Activated CD4-positive, alpha-beta T cell treated with anti-CD3 and anti-CD28 coated beads, Interleukin-2, amount 10 ng/mL, durations not matched to agents 24 days and 14 days (primary cell): ENCODE measurements around the gene MAP3K1. TPM values are rescaled to one million over a fixed set of nuclear protein-coding genes. Genes with fewer than 3 reads are reported as not detected.
"Not testable (repeated sequence)": the region's sequence is repeated elsewhere in the genome, so short reads cannot be mapped to it uniquely, and the experiment has no call there.

ENCODE experiments used
- DNase-seq: peaks from one replicate; pipeline ENCODE4 v3.0.0; 2022
- H3K27ac Mint-ChIP-seq: one replicate; pipeline ENCODE4 v1.8.0; 2022; ENCODE audit warnings: mild to moderate bottlenecking, mixed read lengths
- H3K27me3 Mint-ChIP-seq: one replicate; pipeline ENCODE4 v1.8.0; 2022; ENCODE audit warnings: mixed read lengths
- H3K36me3 Mint-ChIP-seq: one replicate; pipeline ENCODE4 v1.8.0; 2022; ENCODE audit warnings: low read depth, mild to moderate bottlenecking, mixed read lengths
- H3K4me1 Mint-ChIP-seq: one replicate; pipeline ENCODE4 v1.8.0; 2021; ENCODE audit warnings: mixed read lengths
- H3K4me3 Mint-ChIP-seq: one replicate; pipeline ENCODE4 v1.8.0; 2022; ENCODE audit warnings: mild to moderate bottlenecking, moderate library complexity, mixed read lengths
- H3K9me3 Mint-ChIP-seq: one replicate; pipeline ENCODE4 v1.8.0; 2021; ENCODE audit warnings: mixed read lengths
- intact Hi-C: fragments of 100-400 bp; cut with micrococcal nuclease; formaldehyde crosslinking; loops from one replicate; pipeline ENCODE4 v1.15.1; 2023
- total RNA-seq: library from RNA; stranded (reverse); gene quantifications from 2 replicates; pipeline ENCODE4 v1.2.3, GENCODE V29; 2022

MAP3K1 gene
- 27.6 and 27.9 TPM in 2 replicates for total RNA-seq

DNA sequence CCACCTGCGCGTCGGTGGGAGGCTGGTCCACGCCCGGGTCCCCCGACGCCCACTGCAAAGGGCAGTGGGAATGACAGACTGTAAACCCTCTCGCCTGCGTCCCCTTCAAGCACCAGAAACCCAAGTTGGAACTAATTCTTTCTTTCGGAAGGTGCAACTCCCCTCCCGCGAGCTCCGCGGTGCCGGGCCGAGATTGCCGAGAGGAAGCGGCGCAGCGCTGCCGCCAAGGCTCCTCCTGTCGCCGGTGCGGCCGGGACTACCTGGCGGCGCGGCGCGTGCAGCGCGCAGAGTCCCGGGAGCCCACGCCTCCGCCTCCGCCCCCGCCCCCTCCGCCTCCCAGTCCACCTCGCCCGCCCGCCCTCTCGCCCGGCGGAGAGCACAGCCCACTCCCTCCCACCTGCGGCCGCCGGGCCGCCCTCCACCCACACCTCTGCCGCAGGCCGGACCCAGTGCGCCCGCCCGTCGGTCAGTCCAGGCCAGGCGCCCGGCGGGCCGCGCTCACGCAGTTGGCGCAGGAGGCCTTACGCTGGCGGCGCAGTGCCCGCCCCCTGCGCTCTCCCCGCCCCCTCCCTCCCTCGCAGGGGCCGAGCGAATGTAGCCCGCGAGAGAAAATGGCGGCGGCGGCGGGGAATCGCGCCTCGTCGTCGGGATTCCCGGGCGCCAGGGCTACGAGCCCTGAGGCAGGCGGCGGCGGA, at the start of gene MAP3K1:
Gene MAP3K1 (plus strand): TSS at position 587 of the 695 bp plus-strand sequence. CDS start 25 bp downstream, at position 612.
- no peaks in the 10 kb centered on the region for H3K9me3 Mint-ChIP-seq
- peaks cover 2% of the 10 kb centered on the region for H3K36me3 Mint-ChIP-seq
- intact Hi-C loops, result loop anchor here (1.0 to 5.0 kb wide), 6 partner anchors 78 to 823 kb away; partner anchors contain the start of gene IL6ST
- peaks cover 3% of the 10 kb centered on the region for H3K27me3 Mint-ChIP-seq
- H3K4me3 Mint-ChIP-seq, result peak within 1 kb of the TSS; percentile 91
- DNase-seq, result peak; percentile 94
- peaks cover 43% of the 10 kb centered on the region for H3K4me1 Mint-ChIP-seq
- H3K27ac Mint-ChIP-seq, result peak within 1 kb of the TSS; percentile 92

DNA sequence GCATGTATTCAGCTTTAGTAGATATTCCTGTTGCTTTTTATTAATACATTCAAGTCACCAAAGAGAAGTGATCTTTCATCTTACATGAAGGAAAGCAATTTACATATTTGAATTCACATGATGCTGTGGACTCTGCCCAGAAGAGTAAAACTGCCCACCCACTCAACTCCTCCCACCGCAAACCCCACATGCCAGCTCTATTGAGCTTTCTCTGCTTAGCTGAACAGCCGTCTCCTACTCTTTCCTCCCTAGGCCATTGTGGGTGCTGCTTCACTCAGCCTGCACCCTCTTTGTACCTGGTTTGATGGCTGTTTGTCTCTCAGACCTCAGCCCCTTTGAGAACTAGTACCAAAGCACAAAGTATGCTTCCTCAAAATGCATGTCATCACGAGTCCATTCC, 48.4 kb upstream of the MAP3K1 start:
- H3K36me3 Mint-ChIP-seq, result no peaks in the 10 kb centered on the region
- peaks cover 6% of the 10 kb centered on the region for H3K4me1 Mint-ChIP-seq
- no peak overlapping the region for H3K27ac Mint-ChIP-seq
- intact Hi-C loops, result no loop called here
- no peak for DNase-seq
- no peak overlapping the region for H3K4me3 Mint-ChIP-seq
- H3K9me3 Mint-ChIP-seq, result peaks cover 14% of the 10 kb centered on the region
- no peaks in the 10 kb centered on the region for H3K27me3 Mint-ChIP-seq

DNA sequence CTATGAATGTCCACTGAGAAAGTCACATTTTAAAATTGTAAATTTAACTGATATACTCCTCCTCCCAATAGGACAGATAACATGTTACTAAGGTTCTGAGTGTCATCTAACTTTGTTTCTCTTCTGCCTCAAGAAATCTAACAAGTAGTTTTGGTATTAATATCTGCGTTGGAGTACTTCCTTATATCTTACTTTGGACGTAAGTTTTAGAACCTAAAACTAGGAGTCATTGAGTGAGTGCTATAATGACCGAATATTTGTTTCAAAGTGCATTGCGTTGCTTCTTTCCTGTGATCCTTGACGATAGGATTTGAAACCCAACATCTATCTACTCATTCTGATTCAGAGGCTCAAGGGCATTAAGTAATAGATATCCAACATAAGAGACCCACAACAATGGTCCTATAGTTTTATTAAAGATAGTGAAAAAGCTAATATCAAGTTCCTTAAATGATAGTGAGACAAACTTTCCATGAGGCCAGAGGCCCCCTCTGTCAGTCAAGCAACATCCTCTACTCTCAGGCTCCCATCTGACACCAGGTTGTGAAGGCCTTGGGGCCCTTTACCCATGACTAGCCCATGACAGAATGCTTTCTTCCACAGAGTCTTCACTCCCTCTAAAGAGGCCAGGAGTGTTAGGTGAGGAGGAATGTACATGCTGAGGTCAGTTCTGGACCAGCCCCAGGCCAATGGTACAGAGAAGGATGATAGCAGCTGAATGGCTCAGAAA, 45.3 kb upstream of the MAP3K1 start:
- no peak overlapping the region for H3K4me3 Mint-ChIP-seq
- no peak overlapping the region for H3K27ac Mint-ChIP-seq
- no peak for DNase-seq
- H3K27me3 Mint-ChIP-seq, result no peaks in the 10 kb centered on the region
- H3K36me3 Mint-ChIP-seq, result no peaks in the 10 kb centered on the region
- peaks cover 14% of the 10 kb centered on the region for H3K9me3 Mint-ChIP-seq
- peaks cover 2% of the 10 kb centered on the region for H3K4me1 Mint-ChIP-seq
- intact Hi-C loops, result no loop called here

GRCh38 chr5:56772767-56773166, 42.6 kb upstream of the MAP3K1 start:
- Mint-ChIP-seq H3K27me3 (peaks cover 5% of the 10 kb centered on the region), H3K9me3 (peaks cover 13% of the 10 kb centered on the region), H3K36me3 (no peaks in the 10 kb centered on the region), H3K4me1 (no peaks in the 10 kb centered on the region), H3K4me3 (no peak overlapping the region), H3K27ac (no peak overlapping the region)
- no peak for DNase-seq
- intact Hi-C loops, result no loop called here

DNA sequence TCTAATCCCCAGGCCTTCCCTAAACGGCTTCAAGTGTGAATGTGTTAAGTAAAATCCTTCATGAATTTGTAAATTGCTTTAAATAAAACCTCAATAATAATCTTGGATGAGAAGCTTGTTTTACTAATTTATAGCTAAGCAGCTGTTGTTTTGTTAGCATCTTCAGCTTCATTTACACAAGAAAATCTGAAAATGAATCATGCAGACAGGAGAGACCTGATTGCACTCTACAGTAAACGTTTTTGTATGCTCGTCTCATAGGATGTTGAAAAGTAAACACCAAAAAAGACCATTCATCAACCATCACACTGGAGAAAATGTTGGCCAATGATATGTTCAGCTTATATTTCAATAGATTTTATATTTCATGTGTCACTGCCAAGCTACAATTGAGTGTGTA, 40.4 kb upstream of the MAP3K1 start:
- intact Hi-C loops, result no loop called here
- DNase-seq, result no peak
- Mint-ChIP-seq H3K4me1 (no peaks in the 10 kb centered on the region), H3K27ac (no peak overlapping the region), H3K36me3 (no peaks in the 10 kb centered on the region), H3K9me3 (peaks cover 21% of the 10 kb centered on the region), H3K27me3 (peaks cover 18% of the 10 kb centered on the region), H3K4me3 (no peak overlapping the region)

DNA sequence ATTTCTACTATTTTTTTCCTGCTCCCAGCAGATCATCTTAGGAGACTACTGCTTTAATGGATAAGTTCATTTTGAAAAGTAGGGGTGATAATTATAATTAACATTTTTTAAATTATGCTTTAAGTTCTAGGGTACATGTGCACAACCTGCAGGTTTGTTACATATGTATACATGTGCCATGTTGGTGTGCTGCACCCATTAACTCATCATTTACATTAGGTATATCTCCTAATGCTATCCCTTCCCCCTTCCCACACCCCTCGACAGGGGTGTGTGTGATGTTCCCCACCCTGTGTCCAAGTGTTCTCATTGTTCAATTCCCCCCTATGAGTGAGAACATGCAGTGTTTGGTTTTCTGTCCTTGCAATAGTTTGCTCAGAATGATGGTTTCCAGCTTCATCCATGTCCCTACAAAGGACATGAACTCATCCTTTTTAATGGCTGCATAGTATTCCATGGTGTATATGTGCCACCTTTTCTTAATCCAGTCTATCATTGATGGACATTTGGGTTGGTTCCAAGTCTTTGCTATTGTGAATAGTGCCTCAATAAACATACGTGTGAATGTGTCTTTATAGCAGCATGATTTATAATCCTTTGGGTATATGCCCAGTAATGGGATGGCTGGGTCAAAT, 39.0 kb upstream of the MAP3K1 start:
- H3K4me3 Mint-ChIP-seq, DNase-seq, intact Hi-C loops, H3K36me3 Mint-ChIP-seq, H3K4me1 Mint-ChIP-seq, H3K27ac Mint-ChIP-seq: not testable (repeated sequence)
- Mint-ChIP-seq H3K9me3 (peaks cover 17% of the 10 kb centered on the region), H3K27me3 (peaks cover 20% of the 10 kb centered on the region)

- no peak for DNase-seq
- intact Hi-C loops, result no loop called here
- peaks cover 24% of the 10 kb centered on the region for H3K27me3 Mint-ChIP-seq
- no peak overlapping the region for H3K27ac Mint-ChIP-seq
- H3K36me3 Mint-ChIP-seq, result no peaks in the 10 kb centered on the region
- no peaks in the 10 kb centered on the region for H3K4me1 Mint-ChIP-seq
- H3K9me3 Mint-ChIP-seq, result peaks cover 11% of the 10 kb centered on the region
- H3K4me3 Mint-ChIP-seq, result no peak overlapping the region
These were observed 32.1 kb upstream of the MAP3K1 start for GRCh38 chr5:56783261-56783660.

DNA sequence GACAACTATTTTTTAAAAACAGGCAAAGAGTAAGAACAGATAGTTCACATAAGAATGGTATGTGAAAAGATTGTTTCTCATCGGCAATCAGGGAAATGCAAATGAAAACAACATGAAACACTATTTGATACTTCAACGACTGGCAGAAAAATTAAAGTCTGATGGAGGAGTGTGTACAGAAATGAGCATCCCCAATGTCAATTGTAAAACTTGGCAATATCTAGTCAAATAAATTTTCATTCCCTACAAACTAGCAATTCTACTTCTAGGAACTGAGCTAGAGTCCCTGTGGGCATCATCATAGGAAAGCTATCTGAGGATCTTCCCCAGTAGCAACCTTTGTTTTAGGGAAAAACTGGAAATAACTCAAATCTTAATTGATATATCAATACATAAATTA, 29.0 kb upstream of the MAP3K1 start:
- Mint-ChIP-seq H3K27ac (no peak overlapping the region), H3K9me3 (no peaks in the 10 kb centered on the region), H3K27me3 (peaks cover 10% of the 10 kb centered on the region), H3K4me1 (peaks cover under 1% of the 10 kb centered on the region), H3K36me3 (no peaks in the 10 kb centered on the region), H3K4me3 (no peak overlapping the region)
- no peak for DNase-seq
- intact Hi-C loops, result no loop called here

DNA sequence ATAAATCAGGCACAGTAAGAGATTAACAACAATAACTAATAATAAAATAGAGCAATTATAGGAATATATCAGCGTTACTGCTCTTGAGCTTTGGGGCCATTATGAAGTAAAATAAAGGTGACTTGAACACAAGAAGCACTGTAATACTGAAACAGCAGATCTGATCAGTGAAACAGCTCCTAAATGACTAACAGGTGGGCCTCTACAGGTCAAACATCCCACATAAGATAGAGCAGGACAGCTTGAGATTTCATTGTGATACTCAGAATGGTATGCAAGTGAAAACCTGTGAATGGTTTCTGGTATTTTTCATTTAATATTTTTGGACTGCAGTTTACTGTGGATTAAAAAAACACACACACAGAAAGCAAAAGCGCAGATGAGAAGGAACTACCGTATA, 24.0 kb upstream of the MAP3K1 start:
- Mint-ChIP-seq H3K27ac (no peak overlapping the region), H3K4me1 (peaks cover 3% of the 10 kb centered on the region), H3K36me3 (no peaks in the 10 kb centered on the region), H3K27me3 (peaks cover 2% of the 10 kb centered on the region), H3K4me3 (no peak overlapping the region), H3K9me3 (no peaks in the 10 kb centered on the region)
- no peak for DNase-seq
- intact Hi-C loops, result no loop called here

- H3K27me3 Mint-ChIP-seq, result peaks cover 27% of the 10 kb centered on the region
- no peak overlapping the region for H3K4me3 Mint-ChIP-seq
- no peaks in the 10 kb centered on the region for H3K4me1 Mint-ChIP-seq
- H3K9me3 Mint-ChIP-seq, result no peaks in the 10 kb centered on the region
- H3K27ac Mint-ChIP-seq, result no peak overlapping the region
- intact Hi-C loops, result no loop called here
- DNase-seq, result no peak
- no peaks in the 10 kb centered on the region for H3K36me3 Mint-ChIP-seq
These were observed 16.8 kb upstream of the MAP3K1 start for GRCh38 chr5:56798521-56798920.

DNA sequence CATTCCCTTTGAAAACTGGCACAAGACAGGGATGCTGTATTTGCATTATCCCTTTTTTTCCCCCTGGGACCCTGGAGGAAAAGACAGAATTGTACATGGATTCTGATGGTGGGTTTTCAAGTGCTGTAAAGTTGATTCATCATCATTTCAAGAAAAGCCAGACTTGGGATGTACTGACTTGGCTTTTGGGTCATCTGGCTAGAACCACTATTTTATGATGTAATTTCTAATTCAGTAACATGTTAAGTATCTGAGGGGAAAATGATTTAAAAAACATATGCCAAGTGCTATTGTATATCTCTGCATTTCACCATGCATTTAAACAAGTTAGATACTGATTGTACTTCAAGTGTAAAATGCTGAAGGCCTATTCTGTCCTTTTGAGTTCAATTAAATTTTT, 15.2 kb upstream of the MAP3K1 start:
- H3K4me3 Mint-ChIP-seq, result no peak overlapping the region
- no peak for DNase-seq
- peaks cover 27% of the 10 kb centered on the region for H3K27me3 Mint-ChIP-seq
- no peaks in the 10 kb centered on the region for H3K9me3 Mint-ChIP-seq
- H3K36me3 Mint-ChIP-seq, result no peaks in the 10 kb centered on the region
- peaks cover 7% of the 10 kb centered on the region for H3K4me1 Mint-ChIP-seq
- intact Hi-C loops, result no loop called here
- no peak overlapping the region for H3K27ac Mint-ChIP-seq

GRCh38 chr5:56801256-56801655, 14.1 kb upstream of the MAP3K1 start:
- Mint-ChIP-seq H3K9me3 (no peaks in the 10 kb centered on the region), H3K36me3 (no peaks in the 10 kb centered on the region), H3K4me3 (no peak overlapping the region), H3K4me1 (peaks cover 7% of the 10 kb centered on the region), H3K27me3 (peaks cover 24% of the 10 kb centered on the region), H3K27ac (no peak overlapping the region)
- no peak for DNase-seq
- intact Hi-C loops, result no loop called here

DNA sequence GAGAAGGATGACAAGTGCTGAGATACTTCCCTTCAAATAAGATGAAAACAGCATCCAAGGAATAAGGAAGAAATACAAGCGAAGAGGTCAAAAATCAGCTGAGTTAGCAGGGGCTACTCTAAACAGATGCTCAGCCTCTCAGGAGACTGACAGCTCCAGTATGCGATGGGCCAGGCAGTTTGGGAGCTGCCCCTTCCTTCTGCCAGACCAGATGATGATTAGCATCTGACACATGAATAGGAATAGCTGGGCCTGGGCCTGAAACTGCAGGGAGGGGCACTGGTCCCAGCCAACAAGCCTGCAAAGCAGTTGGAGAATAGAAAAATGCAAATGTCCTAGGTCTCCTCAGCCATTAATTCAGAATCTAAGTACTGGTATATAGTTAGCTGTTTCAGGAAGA, 13.1 kb upstream of the MAP3K1 start:
- H3K27ac Mint-ChIP-seq, result no peak overlapping the region
- no peak for DNase-seq
- intact Hi-C loops, result no loop called here
- no peaks in the 10 kb centered on the region for H3K36me3 Mint-ChIP-seq
- no peaks in the 10 kb centered on the region for H3K9me3 Mint-ChIP-seq
- no peak overlapping the region for H3K4me3 Mint-ChIP-seq
- peaks cover 7% of the 10 kb centered on the region for H3K4me1 Mint-ChIP-seq
- H3K27me3 Mint-ChIP-seq, result peaks cover 20% of the 10 kb centered on the region

GRCh38 chr5:56803025-56803424, 12.3 kb upstream of the MAP3K1 start:
- Mint-ChIP-seq H3K27ac (no peak overlapping the region), H3K4me1 (peaks cover 9% of the 10 kb centered on the region), H3K4me3 (no peak overlapping the region), H3K27me3 (peaks cover 16% of the 10 kb centered on the region), H3K36me3 (no peaks in the 10 kb centered on the region), H3K9me3 (no peaks in the 10 kb centered on the region)
- DNase-seq, result no peak
- intact Hi-C loops, result no loop called here
